Activated CD8-positive, alpha-beta memory T cell treated with anti-CD3 and anti-CD28 coated beads, Interleukin-2, amount 50 U/mL, for 48 hours (primary cell): ENCODE measurements around the gene COBL.

ENCODE experiments used
- DNase-seq: peaks from one replicate; pipeline ENCODE4 v3.0.0-alpha.2; 2020

COBL gene

GRCh38 chr7:51103718-51104117, 212.9 kb downstream of the COBL start:
- no peak for DNase-seq

- DNase-seq: no peak
Measured at GRCh38 chr7:51102828-51103227, 213.8 kb downstream of the COBL start.

DNA sequence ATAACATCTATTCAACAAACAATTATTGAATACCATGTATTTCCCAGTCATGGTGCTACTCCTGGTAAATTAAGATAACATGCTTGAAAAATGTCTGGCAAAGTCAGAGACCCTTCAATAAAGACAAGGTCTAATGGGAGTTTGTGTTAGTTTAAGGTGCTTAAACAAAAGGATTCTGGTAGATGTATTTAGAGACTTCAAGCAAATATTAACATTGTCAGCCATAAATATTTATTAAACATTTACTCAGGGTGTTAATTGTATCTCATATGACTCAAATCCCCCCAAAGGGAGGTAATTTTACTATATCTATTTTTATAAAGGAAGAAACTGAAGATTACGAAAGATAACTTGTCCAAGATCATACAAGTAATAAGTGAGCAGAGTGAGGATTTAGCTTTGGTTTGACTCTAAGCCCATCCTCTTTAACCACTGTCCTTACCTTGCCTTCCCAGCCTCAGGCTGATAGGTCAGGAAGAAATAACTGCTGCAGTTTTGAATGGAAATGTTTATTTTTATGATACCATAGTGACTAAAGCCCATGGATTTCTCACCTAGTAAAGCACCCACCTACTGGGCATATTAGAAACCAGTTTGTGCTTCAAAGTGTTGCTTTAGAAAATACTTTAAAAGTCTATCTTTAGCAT, 215.4 kb downstream of the COBL start:
- DNase-seq: no peak

GRCh38 chr7:51090411-51090810, 226.2 kb downstream of the COBL start:
- DNase-seq: no peak

GRCh38 chr7:51085034-51085692, 231.4 kb downstream of the COBL start:
- DNase-seq: no peak

GRCh38 chr7:51084121-51084520, 232.5 kb downstream of the COBL start:
- no peak for DNase-seq

- no peak for DNase-seq
Measured at GRCh38 chr7:51082940-51083533, 233.6 kb downstream of the COBL start.

DNA sequence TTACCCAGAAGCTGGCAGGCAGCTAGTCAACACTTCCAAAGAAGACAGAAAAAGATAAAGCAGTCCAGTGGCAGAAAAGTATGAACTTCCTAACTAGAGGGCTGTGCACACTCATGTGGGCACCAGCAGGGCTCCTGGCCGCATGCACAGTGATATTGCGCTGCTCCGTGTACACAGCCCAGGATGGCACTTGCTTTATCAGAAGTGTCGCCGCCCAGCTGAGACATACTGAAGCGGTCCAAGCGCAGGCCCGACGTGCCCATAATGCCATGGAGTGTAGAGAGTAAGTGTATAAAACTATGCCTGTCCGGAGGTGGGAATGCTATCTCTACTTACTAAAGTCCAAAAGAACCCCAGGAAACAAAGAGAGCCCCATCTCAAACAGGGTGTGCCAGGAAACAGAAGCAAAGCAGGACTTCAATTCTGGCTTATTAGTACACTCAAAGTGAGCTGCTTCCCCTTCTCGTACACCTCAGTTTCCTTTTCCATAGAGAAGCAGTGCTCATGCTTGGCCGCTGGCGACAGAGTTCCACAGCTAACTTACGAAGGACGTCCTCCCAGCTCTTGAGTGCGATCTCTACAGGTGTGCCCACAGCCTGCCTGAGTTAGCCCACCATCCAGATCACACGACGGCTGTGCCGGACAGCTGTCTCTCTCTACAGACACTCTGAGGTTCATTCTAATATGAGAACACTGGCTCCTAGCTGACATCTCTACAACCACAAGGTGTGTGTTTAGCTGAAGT, 234.3 kb downstream of the COBL start:
- no peak for DNase-seq

DNA sequence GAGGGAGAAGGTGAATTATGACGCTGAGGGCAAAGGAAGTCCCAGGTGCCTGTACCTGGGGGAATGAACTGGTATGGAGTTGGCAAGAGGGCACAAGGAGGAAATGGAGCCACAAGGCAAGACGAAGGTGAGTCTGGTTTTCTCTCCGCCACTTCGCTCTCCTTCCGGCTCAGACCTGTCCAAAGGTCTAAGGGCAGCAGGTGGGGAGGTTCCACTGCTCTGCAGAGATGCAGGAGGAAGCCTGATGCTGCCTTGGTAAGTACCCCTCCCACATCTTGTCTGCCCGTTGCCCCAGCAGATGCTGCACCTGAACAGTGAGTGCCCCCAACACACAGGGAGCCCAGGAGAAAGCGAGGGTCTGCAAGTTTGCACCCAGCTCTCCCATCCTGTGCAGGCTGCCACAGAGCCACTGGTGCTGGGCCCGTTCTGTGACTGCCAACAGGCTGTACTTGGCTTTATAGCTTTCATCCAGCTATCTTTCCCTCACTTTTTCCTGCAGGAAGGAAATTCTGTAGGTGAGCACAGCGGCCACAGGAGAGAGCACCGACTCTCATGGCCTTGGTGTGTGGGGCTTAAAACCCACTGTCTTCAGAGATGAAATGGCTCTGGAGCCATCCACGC, 235.2 kb downstream of the COBL start:
- DNase-seq: no peak

DNA sequence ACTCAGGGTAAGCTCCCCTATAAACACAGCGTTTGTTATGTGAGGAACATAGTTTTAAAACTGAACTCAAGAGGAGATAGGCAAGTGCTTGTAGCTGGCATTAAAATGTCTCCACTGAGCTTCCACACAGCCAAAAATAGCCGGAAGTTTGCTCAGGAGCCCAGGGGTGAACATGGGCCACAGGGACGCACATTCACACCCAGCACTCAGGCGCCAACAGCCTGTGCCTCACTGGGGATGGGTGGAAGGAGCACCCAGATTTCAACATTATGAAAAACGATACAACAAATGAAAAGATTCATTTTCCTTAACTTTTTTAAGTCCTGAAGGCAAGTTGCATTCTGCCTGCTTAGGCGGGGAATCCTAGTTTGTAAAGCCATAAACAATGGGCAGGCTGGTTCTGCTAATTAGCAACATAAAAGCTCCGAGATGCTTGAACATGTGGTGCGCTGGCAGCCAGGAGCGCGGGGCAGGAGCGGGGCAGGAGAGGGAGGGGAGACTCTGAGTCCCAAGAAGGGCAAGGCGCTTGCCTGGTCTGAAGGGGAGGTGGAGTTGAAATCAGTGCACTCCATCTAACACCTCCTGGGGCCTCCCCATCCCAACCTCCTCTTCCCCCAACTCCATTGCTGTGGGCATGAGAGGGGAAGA, 235.9 kb downstream of the COBL start:
- no peak for DNase-seq

DNA sequence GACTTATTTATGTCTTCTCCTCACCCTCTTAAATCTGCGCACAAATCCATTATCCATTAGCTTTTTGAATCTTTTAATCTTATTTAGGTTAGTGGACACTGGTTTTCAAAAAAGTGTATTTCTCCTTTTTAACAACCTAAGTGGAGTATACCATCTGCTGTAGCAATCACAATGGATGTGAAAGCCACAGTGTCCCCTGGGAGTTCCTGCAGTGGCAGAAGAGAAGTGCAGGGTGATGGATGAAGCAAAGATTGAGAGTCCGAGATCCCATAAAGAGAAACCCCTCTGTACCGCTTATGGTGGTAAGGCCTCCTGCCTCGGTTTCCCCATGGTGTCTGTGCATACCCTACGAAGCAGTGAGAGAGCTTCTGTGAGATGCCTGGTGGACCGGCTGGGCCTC, 236.4 kb downstream of the COBL start:
- no peak for DNase-seq

DNA sequence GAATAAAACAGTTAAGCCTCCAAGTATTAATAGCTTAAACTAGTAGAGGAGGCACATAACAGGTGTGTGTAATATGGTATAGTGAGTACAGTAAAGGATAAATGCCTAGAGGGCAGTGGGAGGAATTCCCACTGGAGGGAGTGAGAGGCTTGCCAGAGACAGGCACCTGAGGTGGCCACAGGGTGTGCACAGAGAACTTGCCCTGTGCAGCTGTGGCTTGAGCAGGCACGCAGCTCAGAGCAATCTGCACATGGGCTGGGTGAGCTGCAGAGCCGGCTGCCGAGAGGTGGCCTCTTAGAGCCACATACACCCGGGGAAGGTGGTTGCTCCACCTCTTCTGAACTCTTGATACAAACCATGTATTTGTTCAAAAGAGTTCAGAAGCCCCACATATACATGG, 237.1 kb downstream of the COBL start:
- no peak for DNase-seq

DNA sequence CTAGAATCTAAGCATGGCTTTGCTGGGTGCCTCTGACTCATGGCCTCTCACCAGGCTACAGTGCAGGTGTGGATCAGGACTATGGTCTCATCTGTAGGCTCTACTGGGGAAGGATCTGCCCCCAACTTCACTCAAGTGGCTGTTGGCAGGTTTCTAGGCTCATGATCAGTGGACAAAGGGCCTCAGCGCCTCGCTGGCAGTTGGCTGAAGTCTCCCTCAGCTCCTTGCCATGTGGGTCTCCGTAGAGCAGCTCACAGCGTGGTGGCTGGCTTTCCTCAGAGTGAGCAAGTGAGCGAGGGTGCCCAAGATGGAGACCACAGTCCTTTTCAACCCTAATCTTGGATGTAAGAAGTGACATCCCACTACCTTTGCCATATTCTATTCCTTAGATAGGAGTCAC, 238.0 kb downstream of the COBL start:
- no peak for DNase-seq

- no peak for DNase-seq
Measured at GRCh38 chr7:51077987-51078370, 238.6 kb downstream of the COBL start.

DNA sequence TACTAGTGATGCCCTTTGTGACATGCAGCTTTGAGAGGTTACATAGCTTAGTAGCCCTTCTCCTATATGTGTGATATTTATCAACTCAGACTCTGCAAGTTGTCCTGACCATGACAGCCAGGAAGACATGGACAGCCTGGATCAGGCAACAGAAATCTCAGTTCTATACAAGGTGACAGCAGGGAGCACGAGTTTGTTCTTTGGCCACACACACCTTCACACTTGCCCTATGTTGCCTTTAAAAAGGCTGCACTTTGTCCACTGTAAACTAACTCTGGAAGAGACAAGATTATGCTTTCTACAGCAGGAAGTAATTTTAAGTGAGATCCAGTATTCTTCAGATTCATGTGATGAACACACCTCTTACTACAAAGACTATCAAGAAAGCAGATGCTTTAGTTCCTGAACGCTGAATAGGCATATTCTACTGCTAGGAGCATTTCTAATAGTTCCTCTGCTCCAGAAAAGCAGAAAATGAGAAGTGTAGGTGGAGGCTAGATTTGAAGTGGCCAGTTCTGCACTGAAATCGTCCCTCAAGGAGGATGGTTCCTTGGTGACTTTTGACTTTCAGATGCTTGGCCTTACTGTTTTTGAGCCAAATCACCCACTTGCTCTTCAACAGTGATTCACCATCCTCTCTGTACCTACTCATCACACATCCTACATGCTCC, 239.2 kb downstream of the COBL start:
- no peak for DNase-seq

GRCh38 chr7:51075681-51076580, 240.7 kb downstream of the COBL start:
- DNase-seq: no peak

DNA sequence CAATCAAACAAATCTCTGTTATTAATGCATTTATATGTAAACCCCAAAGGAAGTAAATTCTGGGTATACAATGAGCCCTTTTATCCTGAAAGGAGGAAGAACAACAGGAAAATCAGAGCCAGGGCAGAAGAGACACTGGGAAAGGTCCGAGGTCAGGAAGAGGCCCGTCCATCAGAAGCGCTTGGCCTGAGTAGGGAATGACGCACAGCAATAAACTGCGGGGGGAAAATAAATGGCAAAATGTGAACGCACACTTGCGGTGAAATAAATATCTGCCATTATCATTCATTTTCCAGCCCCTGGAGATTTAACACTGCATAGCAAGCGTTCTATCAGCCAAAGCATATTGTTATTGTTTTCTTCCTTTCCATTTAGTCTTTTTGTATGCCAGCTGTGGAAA, 243.4 kb downstream of the COBL start:
- no peak for DNase-seq

DNA sequence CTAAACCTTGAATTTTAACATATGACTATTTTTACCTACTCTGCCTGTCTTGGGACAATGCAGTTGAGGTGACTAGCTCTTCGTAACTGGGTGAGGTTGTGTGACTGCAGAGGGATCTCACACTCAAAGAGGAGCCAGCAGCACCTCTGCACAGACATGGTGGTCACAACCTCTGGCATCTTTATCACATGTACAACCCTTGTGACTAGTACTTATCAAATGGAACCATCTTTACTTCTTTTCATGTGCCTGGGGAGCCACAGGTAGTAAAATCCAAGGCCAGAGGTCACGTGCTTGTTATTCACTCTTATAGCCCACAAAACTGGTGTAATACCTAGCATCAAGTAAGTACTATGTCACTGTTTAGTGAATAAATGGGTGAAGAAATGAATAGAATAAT, 244.3 kb downstream of the COBL start:
- DNase-seq: no peak

DNA sequence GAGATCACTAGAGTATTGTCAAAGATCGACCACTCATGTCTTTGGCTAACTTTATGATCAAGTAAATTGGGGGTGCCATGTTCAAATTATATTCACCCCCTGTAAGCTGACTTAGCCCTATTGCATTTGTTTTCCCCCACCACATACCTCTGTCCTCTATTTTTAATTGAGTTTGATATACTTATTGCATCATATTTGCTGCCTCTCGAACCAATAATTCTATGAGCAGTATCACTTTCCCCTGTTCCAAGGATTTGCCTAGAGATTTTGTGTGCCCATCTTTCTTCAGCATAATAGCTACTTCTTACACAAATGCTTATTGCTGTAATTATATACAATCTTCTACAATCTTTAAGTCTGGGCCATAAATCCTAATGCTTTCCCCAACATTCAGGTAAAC, 245.2 kb downstream of the COBL start:
- no peak for DNase-seq

DNA sequence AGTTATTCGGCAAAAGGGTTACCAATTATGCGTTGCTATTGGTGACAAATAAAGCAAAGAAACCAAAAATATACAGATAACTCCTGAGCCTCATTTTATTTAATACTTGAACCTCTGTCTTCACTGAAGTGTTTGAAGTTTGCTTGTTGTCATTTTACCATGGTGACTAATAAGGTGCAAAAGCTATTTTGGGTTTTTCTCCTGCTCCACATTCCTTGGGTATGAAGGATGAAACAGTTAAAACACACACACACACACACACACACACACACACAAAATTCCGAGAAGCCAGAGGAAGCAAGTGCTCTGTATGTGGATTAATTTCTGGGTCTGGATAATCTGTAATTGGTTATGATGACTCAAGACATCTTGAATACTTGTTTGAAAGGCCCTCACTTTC, 246.5 kb downstream of the COBL start:
- DNase-seq: no peak

GRCh38 chr7:51069411-51070083, 247.1 kb downstream of the COBL start:
- no peak for DNase-seq
